Posterior cingulate gyrus (tissue), 11 donors: ENCODE results near the gene TCEANC2.

Experiments
- DNase-seq, 10 donors: peaks; one replicate each; pipeline versions ENCODE4 v3.0.0 to v3.0.0-alpha.2; 2020 to 2021; ENCODE audit warnings: mixed read lengths in 3 of 10
- intact Hi-C: fragments of 100-400 bp; cut with DNase I; formaldehyde crosslinking; loops from one replicate; pipeline ENCODE4 v1.15.1; 2023

The TCEANC2 gene

GRCh38 chr1:54110996-54111395 lies 57.6 kb downstream of the TCEANC2 start:
- intact Hi-C loops = no loop called here
- DNase-seq = peak in 7 of 10 donors; percentile 40 to 94 (median 63)

GRCh38 chr1:54111624-54112023 lies 58.2 kb downstream of the TCEANC2 start:
- intact Hi-C loops = no loop called here
- DNase-seq = no peak

- no peak for DNase-seq
- intact Hi-C loops = no loop called here
These were observed 58.6 kb downstream of the TCEANC2 start for GRCh38 chr1:54112027-54112426.

GRCh38 chr1:54112705-54113368 lies 59.4 kb downstream of the TCEANC2 start:
- no peak for DNase-seq
- intact Hi-C loops = no loop called here

GRCh38 chr1:54114001-54114400 lies 60.6 kb downstream of the TCEANC2 start:
- intact Hi-C loops = no loop called here
- no peak for DNase-seq

- intact Hi-C loops = no loop called here
- no peak for DNase-seq
These were observed 61.5 kb downstream of the TCEANC2 start for GRCh38 chr1:54114955-54115354.

- intact Hi-C loops = no loop called here
- DNase-seq = no peak
These were observed 62.1 kb downstream of the TCEANC2 start for GRCh38 chr1:54115520-54115919.

GRCh38 chr1:54117815-54118563 lies 64.6 kb downstream of the TCEANC2 start:
- DNase-seq = peak in 4 of 10 donors; percentile 53 to 91 (median 60)
- intact Hi-C loops = no loop called here

GRCh38 chr1:54118704-54119103 lies 65.3 kb downstream of the TCEANC2 start:
- intact Hi-C loops = no loop called here
- peak in 1 of 10 donors; percentile 12 for DNase-seq

- peak in 2 of 10 donors; percentile 72 to 78 for DNase-seq
These were observed 66.8 kb downstream of the TCEANC2 start for GRCh38 chr1:54120018-54120697.

GRCh38 chr1:54120698-54121481 lies 67.5 kb downstream of the TCEANC2 start:
- intact Hi-C loops = loop anchor here (1.0 kb wide), 1 partner anchor 368 kb away; no protein-coding TSS in a partner anchor
- DNase-seq = peak in 2 of 10 donors; percentile 71 to 73

More at GRCh38 chr1:54120018-54120697, 66.8 kb downstream of the TCEANC2 start:
- intact Hi-C loops = no loop called here

- intact Hi-C loops = loop anchor here (1.0 kb wide), 1 partner anchor 368 kb away; no protein-coding TSS in a partner anchor
These were observed 68.2 kb downstream of the TCEANC2 start for GRCh38 chr1:54121482-54122134.

GRCh38 chr1:54122135-54122751 lies 68.8 kb downstream of the TCEANC2 start:
- intact Hi-C loops = no loop called here
- peak in 2 of 10 donors; percentile 80 to 86 for DNase-seq

More at GRCh38 chr1:54121482-54122134, 68.2 kb downstream of the TCEANC2 start:
- DNase-seq = peak; percentile 70 to 98 (median 86)

- peak in 2 of 10 donors; percentile 33 to 55 for DNase-seq
- intact Hi-C loops = no loop called here
These were observed 69.6 kb downstream of the TCEANC2 start for GRCh38 chr1:54122992-54123391.

GRCh38 chr1:54124472-54124871 lies 71.1 kb downstream of the TCEANC2 start:
- DNase-seq = peak in 1 of 10 donors; percentile 24
- intact Hi-C loops = no loop called here

- intact Hi-C loops = no loop called here
- DNase-seq = peak in 2 of 10 donors; percentile 31 to 72
These were observed 71.5 kb downstream of the TCEANC2 start for GRCh38 chr1:54124906-54125305.

- DNase-seq = peak in 2 of 10 donors; percentile 69 to 85
- intact Hi-C loops = no loop called here
These were observed 72.1 kb downstream of the TCEANC2 start for GRCh38 chr1:54125386-54126070.

GRCh38 chr1:54126271-54126815 lies 72.9 kb downstream of the TCEANC2 start:
- no peak for DNase-seq
- intact Hi-C loops = no loop called here
